Measurements from ENCODE around the gene MTFR2. TPM values are rescaled to one million over a fixed set of nuclear protein-coding genes. Genes with fewer than 3 reads are reported as not detected.

The MTFR2 gene
- total RNA-seq (2014; rRNA removed; shearing (Covaris generic)) (not detected in 2 replicates), polyA plus RNA-seq (2016; fragmentation: Nextera tagmentation; extraction: Ambion mirVana) (2.5 and 3.1 TPM in 2 replicates)

DNA sequence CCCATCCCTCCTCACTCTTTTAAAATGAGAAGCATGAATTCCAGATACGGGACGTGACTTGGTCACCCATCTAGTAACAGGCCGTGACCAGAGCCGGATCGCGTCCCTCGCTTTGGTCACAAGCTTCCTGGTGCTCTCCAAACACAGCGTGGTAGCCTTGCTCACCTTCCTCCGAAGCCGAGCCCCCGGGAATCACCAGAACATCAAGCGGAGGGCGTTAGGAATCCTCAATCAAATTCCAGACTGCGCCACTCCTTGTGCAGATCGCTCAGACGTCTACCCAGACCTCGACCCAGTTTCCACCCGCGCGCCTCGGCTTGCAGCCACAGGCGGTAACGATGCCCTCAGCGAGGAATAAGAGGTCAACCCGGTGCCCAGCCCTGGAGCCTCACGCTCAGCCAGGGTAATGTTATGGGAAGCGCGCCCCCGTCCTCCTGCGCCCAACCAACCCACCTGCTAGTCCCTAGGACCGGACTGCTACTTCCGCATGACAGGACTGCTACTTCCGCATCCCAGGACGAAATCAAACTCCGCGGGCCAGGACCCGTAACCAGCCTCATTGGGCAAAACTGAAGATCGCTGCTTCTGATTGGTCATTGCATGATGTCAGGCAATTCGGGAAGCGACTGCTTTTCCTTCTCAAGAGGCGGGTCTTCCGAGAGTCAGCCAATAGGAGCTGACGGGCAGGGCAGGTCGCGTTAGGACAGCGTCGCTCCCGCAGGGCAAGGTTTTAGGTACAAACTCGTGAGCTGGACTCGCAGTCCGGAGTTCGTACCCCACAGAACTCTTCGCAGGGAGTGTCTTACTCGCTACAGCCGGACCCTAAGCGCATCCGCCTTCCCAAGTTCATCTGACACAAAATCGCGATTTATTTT lies at the start of gene MTFR2:
MTFR2 (minus strand) TSS at position 501 of the 875 bp plus-strand sequence. CDS start 1,212 bp downstream, outside the sequence.
- Histone ChIP-seq H3F3A (ENCODE audit: insufficient read depth) (peaks cover 46% of the 10 kb centered on the region), H3K9me3 (ENCODE audit: low read depth) (no peaks in the 10 kb centered on the region), H3K36me3 (ENCODE audit: low read depth) (0 out of 2 replicates have a peak, but pooled peaks cover 5% of the 10 kb centered on the region), H3K4me3 (peak within 1 kb of the TSS; percentile 94), H2AFZ (peak within 1 kb of the TSS; percentile 92), H3K79me2 (ENCODE audit: insufficient read depth) (peaks cover 13% of the 10 kb centered on the region), H3K9ac (peak within 1 kb of the TSS; percentile 84), H3K4me2 (ENCODE audit: unreplicated experiment) (peak within 1 kb of the TSS; percentile 87), H3K9me2 (ENCODE audit: insufficient read depth) (no peaks in the 10 kb centered on the region), H3K4me1 (ENCODE audit: insufficient read depth) (peaks cover 11% of the 10 kb centered on the region; the same call in 1 of the 2 replicates), H3K27ac (peak within 1 kb of the TSS; percentile 79), H3K27me3 (replicated peaks; ENCODE audit: insufficient read depth) (no peaks in the 10 kb centered on the region), H4K20me1 (ENCODE audit: insufficient read depth) (no peaks in the 10 kb centered on the region)
- DNase-seq: peak; percentile 99
- 1 to 2% methylated on average over 55 to 59 of the region's 59 CpGs for WGBS, 2 experiments (ENCODE audit: low coverage in 1 of 2, low lambda C conversion rate in 2 of 2, missing lambda C conversion rate in 2 of 2)
- no peak for TF ChIP-seq EZH2phosphoT487 (IDR thresholded peaks at IDR 0.05; ENCODE audit: insufficient read depth, low read depth)
- in situ Hi-C loops (cut with MboI): no loop called here

DNA sequence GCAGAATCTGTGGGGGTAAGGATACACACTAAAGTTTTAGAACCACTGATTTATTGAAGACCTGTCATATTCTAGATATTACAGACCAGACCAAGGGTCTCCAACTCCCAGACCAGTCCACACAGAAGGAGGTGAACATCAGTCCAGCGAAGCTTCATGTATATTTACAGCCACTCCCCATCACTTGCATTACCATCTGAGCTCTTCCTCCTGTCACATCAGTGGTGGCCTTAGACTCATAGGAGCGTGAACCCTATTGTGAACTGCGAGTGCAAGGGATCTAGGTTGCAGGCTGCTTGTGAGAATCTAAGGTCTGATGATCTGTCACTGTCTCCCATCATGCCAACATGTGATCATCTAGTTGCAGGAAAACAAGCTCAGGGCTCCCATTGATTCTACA lies 44.5 kb upstream of the MTFR2 start:
- no peak for TF ChIP-seq EZH2 (IDR thresholded peaks at IDR 0.05; ENCODE audit: insufficient read depth, poor library complexity, severe bottlenecking)
- no peak for TF ChIP-seq EZH2phosphoT487 (IDR thresholded peaks at IDR 0.05; ENCODE audit: insufficient read depth, low read depth)
- Histone ChIP-seq H3K27me3 (replicated peaks; ENCODE audit: insufficient read depth) (no peaks in the 10 kb centered on the region), H3F3A (ENCODE audit: insufficient read depth) (peaks cover 14% of the 10 kb centered on the region), H3K9ac (no peak overlapping the region), H3K27ac (no peak overlapping the region), H2AFZ (no peak overlapping the region), H3K4me3 (no peak overlapping the region), H3K9me2 (ENCODE audit: insufficient read depth) (no peaks in the 10 kb centered on the region), H3K4me1 (ENCODE audit: insufficient read depth) (peaks cover 11% of the 10 kb centered on the region), H4K20me1 (ENCODE audit: insufficient read depth) (no peaks in the 10 kb centered on the region), H3K79me2 (ENCODE audit: insufficient read depth) (no peaks in the 10 kb centered on the region), H3K4me2 (ENCODE audit: unreplicated experiment) (no peak overlapping the region), H3K9me3 (ENCODE audit: low read depth) (no peaks in the 10 kb centered on the region), H3K36me3 (ENCODE audit: low read depth) (no peaks in the 10 kb centered on the region)
- in situ Hi-C loops (cut with MboI): no loop called here
- WGBS, 2 experiments (ENCODE audit: low coverage in 1 of 2, low lambda C conversion rate in 2 of 2, missing lambda C conversion rate in 2 of 2): 92 to 94% methylated on average over 3 of the region's 3 CpGs
- DNase-seq: no peak

DNA sequence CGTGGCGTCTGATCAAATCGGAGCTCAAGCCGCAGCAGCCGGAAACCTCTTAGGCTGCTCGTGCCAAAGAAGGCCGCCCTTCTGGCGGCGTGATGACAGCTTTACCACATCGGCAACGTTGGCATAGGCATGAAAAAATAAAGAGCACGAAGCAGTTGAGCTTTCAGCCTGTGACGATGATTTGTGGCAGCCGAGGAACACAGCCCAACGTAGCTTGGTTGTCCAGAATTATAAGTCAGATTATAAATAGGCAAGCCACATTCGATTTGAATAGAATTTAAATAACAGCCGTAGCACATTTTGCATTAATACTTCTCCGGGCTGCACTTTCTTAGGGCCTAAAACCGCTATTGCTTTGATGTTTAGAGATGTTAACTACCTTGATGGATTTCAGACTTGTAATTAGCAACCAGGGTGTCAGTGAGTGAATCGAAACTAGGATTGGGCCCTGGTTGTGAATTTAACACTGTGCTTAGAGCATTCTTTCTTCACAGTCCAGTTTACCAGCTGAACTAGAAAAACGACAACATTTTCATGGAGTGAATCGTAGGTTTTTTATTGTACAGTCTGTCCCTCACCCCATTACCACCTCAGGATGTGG lies 40.4 kb upstream of the MTFR2 start:
- H3K4me3 ChIP-seq: peak overlapping the region; percentile 94
- no peak for TF ChIP-seq EZH2phosphoT487 (IDR thresholded peaks at IDR 0.05; ENCODE audit: insufficient read depth, low read depth)
- TF ChIP-seq EZH2 (IDR thresholded peaks at IDR 0.05; ENCODE audit: insufficient read depth, poor library complexity, severe bottlenecking): no peak
- H3K4me1 ChIP-seq (ENCODE audit: insufficient read depth): peaks cover 19% of the 10 kb centered on the region
- 0 out of 2 replicates have a peak, but pooled peaks cover 3% of the 10 kb centered on the region for H3K36me3 ChIP-seq (ENCODE audit: low read depth)
- peaks cover 17% of the 10 kb centered on the region; the same call in 1 of the 2 replicates for H4K20me1 ChIP-seq (ENCODE audit: insufficient read depth)
- peak; percentile 96 for DNase-seq
- H3K79me2 ChIP-seq (ENCODE audit: insufficient read depth): peaks cover 38% of the 10 kb centered on the region
- H3F3A ChIP-seq (ENCODE audit: insufficient read depth): peaks cover 27% of the 10 kb centered on the region
- peak overlapping the region; percentile 100 for H3K27ac ChIP-seq
- peak overlapping the region; percentile 87 for H2AFZ ChIP-seq
- peak overlapping the region; percentile 93 for H3K4me2 ChIP-seq (ENCODE audit: unreplicated experiment)
- no peaks in the 10 kb centered on the region for H3K27me3 ChIP-seq (replicated peaks; ENCODE audit: insufficient read depth)
- in situ Hi-C loops (cut with MboI): no loop called here
- WGBS, 2 experiments (ENCODE audit: low coverage in 1 of 2, low lambda C conversion rate in 2 of 2, missing lambda C conversion rate in 2 of 2): 1 to 3% methylated on average over 22 of the region's 22 CpGs
- H3K9me2 ChIP-seq (ENCODE audit: insufficient read depth): no peaks in the 10 kb centered on the region
- H3K9ac ChIP-seq: peak overlapping the region; percentile 99
- no peaks in the 10 kb centered on the region for H3K9me3 ChIP-seq (ENCODE audit: low read depth)

DNA sequence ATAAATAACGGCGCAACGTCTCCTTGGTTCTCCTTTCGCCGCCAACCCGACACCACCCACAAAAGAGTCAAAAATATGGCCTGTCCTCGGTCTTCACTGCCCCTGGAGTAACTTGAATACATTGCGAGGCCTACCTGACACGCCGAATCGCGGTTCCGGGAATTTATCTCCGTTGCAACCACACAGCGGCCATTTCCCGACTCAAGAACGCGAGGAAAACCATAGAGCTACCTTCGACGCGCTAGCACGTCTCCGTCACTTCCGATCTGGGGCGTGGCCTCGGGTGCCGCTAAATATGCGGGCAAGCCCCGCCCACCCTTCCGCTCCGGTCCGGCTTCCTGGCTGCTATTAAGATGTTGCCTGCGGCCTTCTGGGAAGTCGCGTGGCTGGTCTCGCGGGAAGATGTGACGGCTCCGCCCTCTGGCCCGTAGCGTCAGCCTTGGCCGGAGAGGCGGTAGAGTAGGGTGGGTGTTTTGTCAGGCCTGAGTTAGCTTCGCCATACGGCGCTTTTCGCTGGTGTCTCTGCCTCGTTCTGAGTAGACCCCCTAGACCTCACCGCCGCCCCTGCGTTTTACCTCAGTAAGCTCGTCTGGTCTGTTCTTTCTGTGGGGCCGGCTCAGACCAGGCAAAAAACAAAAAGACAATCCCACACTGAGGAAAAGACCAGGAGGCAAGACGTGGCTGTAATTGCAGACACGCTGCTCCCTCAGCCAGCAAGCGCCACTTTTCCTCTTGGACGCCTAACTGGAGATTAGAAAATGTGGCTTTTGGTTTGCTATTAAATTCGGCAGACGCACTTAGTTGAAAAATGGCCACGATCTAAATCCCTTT lies 39.7 kb upstream of the MTFR2 start, which contains the start of gene BCLAF1:
BCLAF1 (minus strand) TSS at position 268 of the 831 bp plus-strand sequence. CDS start 9,980 bp downstream, outside the sequence.
- peaks cover 23% of the 10 kb centered on the region; the same call in 1 of the 2 replicates for H4K20me1 ChIP-seq (ENCODE audit: insufficient read depth)
- H3K9me2 ChIP-seq (ENCODE audit: insufficient read depth): no peaks in the 10 kb centered on the region
- peaks cover 27% of the 10 kb centered on the region for H3F3A ChIP-seq (ENCODE audit: insufficient read depth)
- H2AFZ ChIP-seq: peak within 1 kb of the TSS; percentile 87
- peak within 1 kb of the TSS; percentile 94 for H3K4me3 ChIP-seq
- WGBS, 2 experiments (ENCODE audit: low coverage in 1 of 2, low lambda C conversion rate in 2 of 2, missing lambda C conversion rate in 2 of 2): 1% methylated on average over 60 of the region's 60 CpGs
- H3K9me3 ChIP-seq (ENCODE audit: low read depth): no peaks in the 10 kb centered on the region
- peak within 1 kb of the TSS; percentile 100 for H3K27ac ChIP-seq
- in situ Hi-C loops (cut with MboI): no loop called here
- TF ChIP-seq EZH2phosphoT487 (IDR thresholded peaks at IDR 0.05; ENCODE audit: insufficient read depth, low read depth): no peak
- no peak for TF ChIP-seq EZH2 (IDR thresholded peaks at IDR 0.05; ENCODE audit: insufficient read depth, poor library complexity, severe bottlenecking)
- H3K4me1 ChIP-seq (ENCODE audit: insufficient read depth): peaks cover 20% of the 10 kb centered on the region
- DNase-seq: peak; percentile 100
- peak within 1 kb of the TSS; percentile 93 for H3K4me2 ChIP-seq (ENCODE audit: unreplicated experiment)
- no peaks in the 10 kb centered on the region for H3K27me3 ChIP-seq (replicated peaks; ENCODE audit: insufficient read depth)
- peaks cover 46% of the 10 kb centered on the region for H3K79me2 ChIP-seq (ENCODE audit: insufficient read depth)
- H3K36me3 ChIP-seq (ENCODE audit: low read depth): 0 out of 2 replicates have a peak, but pooled peaks cover 3% of the 10 kb centered on the region
- H3K9ac ChIP-seq: peak within 1 kb of the TSS; percentile 99

Measured in GM23248 (cell line).